Fibroblast of lung (primary cell): ENCODE results near the gene CRACDL.

ENCODE experiments used
- EZH2 ChIP-seq: IDR thresholded peaks from 2 replicates; pipeline ENCODE4 v1.5.1; 2012; ENCODE audit warnings: low read length, control low read depth, mild to moderate bottlenecking; ENCODE audit errors: missing control alignments
- TF ChIP-seq, protein P1 (sequence below), 2 donors: IDR thresholded peaks in 1 of 2; conservative IDR thresholded peaks in 1 of 2; 1 replicate in 1 of 2; 2 replicates in 1 of 2; pipeline ENCODE4 v1.5.1; 2011 to 2012; ENCODE audit warnings: low read length in 2 of 2, control low read depth in 1 of 2, inconsistent platforms in 1 of 2, low read depth in 1 of 2, mild to moderate bottlenecking in 1 of 2

- no peak for TF ChIP-seq EZH2
- TF ChIP-seq, protein P1, sequence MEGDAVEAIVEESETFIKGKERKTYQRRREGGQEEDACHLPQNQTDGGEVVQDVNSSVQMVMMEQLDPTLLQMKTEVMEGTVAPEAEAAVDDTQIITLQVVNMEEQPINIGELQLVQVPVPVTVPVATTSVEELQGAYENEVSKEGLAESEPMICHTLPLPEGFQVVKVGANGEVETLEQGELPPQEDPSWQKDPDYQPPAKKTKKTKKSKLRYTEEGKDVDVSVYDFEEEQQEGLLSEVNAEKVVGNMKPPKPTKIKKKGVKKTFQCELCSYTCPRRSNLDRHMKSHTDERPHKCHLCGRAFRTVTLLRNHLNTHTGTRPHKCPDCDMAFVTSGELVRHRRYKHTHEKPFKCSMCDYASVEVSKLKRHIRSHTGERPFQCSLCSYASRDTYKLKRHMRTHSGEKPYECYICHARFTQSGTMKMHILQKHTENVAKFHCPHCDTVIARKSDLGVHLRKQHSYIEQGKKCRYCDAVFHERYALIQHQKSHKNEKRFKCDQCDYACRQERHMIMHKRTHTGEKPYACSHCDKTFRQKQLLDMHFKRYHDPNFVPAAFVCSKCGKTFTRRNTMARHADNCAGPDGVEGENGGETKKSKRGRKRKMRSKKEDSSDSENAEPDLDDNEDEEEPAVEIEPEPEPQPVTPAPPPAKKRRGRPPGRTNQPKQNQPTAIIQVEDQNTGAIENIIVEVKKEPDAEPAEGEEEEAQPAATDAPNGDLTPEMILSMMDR (conservative IDR thresholded peaks at IDR 0.05 in 1 of 2, IDR thresholded peaks at IDR 0.05 in 1 of 2; ENCODE audit: low read depth in 1 of 2, low read length in 2 of 2), result no peak
Observed at GRCh38 chr2:98936353-98937351, 627 bp upstream of the CRACDL start.
